HG03378 (cell line): ENCODE data around the gene COLEC12.
"Not testable (repeated sequence)": the region's sequence is repeated elsewhere in the genome, so short reads cannot be mapped to it uniquely, and the experiment has no call there.

Source experiments
- ATAC-seq: cut with Tn5 transposase; IDR thresholded peaks from one replicate; pipeline ENCODE4 v1.9.1; 2021; ENCODE audit warnings: mild to moderate bottlenecking, moderate library complexity; ENCODE audit not compliant: unreplicated experiment

COLEC12 gene

DNA sequence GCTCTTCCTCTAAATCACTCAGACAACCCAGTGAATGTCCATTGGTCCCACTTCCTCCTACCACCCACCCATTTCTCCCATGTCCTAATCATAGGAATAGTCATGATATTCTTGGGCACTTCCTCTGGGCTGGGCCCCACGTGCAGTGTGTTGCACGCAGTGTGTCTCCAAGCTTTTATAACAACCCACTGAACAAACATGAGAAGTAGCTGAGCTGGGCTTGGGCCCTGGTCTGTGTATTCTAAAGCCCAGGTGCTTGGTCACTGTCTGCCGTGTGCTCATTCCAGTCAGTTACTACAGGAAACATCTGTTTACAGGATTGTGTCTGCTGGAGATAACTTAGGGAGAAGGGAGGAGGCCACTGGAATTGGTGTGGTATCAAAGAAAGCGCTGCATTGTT is 168.5 kb downstream of the COLEC12 start:
- ATAC-seq = no peak

DNA sequence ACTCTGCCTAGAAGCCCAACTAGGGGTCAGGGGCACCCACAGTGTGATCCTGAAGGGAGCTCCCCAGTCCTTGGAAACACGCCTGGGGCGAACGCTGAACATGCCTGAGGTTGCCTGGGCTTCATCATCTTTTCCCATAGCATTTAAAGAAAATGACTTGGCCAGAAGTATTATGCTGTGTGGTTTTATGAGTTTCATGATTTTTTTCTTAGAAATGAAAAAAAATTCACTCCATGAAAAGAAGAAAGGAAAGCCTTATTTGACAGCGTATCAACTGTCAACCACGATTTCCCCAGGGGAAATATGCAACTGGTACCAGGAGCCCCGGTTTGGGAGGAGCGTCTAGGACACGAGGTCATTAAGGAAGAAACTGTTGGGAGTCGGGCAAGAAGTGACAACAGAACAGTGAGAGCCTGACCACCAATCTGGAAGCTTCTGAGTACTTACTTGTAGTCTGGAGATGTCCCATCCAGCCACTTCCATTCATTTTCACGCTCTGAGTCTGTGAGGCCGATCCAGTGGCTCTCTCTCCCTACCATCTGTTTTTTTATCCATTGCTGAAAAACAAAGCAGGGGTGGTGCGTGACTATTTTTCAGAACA is 169.2 kb downstream of the COLEC12 start:
- ATAC-seq = no peak

DNA sequence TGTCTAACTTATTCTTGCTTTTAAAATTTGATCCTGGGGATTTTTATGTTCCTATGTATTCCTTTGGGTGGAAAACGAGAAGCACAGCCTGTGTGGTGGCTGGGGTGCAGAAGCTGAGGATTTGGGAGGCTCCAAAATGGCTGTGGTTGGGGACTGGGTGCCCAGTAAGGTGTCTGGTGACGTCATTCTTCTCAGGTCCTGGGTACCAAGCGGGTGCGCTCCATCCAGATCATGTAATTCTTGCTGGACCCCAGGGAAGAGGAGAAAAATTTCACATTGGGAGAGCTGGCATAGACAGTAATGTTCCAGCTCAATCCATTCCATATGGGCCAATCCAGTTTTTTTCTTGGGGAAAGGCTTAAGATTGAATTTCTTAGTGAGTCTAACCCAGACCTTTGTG is 171.6 kb downstream of the COLEC12 start:
- ATAC-seq = no peak

DNA sequence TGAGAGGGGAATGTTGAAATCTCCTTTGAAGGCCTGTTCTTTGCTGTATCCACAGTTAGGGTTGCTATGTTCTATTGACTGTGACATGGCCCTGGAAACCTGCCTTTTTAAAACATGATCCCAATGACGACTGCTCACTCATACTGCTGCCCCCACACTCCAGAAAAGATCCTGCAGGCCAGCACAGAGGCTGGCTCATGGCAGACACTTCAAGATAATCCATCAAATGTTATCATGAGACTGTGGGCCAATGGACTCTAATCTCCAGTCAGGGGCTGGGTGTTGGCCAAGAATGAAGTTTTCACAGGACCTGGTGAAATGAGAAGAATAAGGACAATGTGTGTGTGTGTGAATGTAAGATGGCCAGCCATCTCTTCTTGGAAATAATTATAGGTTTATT is 173.7 kb downstream of the COLEC12 start:
- no peak for ATAC-seq

DNA sequence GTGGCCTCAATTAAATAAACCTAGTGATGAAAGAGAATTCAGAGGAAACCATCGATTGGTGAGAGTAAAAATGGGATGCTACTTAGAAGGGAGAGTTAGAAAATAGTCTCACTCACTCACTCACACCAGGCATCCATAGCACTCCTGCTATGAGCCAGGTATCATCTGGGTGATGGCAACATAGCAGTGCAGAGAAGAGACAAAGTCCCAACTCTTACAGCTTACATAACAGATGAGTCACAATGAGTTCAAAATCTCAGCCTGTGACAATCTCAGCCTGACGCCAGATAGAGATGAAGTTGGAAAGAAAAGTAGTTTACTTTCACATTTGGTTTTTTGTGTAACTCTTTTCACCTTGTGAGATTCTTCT is 177.3 kb downstream of the COLEC12 start:
- ATAC-seq = no peak

DNA sequence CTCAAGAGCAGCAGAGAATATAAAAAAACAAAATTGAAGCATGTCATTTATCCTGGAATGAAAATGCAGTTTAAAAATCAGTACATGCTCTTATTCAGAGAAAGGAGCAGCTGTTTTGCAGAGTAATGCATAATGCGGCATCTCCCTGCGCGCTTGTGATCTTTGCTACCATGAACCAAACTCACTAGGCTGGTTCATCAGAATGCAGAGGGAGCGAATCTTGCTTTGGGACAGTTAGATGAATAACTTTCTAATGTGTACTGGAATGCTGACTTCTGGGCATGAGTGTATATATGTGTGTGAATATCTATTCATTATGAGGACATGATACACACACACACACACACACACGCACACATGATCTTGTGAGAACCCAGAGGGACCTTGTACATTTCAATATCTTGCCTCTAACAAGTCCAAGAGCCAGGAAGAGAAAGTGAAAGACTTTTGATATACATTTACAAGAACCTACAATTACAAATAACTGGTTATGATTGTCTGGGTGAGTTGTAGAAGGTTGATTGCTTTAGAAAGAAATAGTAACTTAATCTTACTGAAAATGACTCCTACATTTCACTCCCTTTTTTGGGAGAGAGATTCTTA is 178.5 kb downstream of the COLEC12 start:
- ATAC-seq = peak; percentile 30

DNA sequence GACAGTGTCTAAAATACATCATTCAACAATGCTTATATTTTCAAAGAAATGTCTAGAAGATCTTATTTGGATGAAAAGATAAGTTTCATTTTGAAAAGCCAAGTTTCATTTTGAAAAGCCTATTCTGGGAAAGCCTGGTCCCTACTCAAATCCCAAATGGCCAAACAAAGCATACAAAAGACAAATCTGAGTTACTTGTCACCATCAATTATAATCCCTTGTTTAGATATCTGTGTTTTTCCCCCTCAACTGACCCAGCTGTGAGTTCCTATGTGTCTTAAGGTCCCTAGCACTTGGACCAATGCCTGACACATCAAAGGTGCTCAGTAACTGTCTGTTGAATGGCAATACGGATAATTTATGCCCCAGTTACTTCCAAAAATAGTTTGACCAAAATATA is 180.3 kb downstream of the COLEC12 start:
- ATAC-seq = no peak

DNA sequence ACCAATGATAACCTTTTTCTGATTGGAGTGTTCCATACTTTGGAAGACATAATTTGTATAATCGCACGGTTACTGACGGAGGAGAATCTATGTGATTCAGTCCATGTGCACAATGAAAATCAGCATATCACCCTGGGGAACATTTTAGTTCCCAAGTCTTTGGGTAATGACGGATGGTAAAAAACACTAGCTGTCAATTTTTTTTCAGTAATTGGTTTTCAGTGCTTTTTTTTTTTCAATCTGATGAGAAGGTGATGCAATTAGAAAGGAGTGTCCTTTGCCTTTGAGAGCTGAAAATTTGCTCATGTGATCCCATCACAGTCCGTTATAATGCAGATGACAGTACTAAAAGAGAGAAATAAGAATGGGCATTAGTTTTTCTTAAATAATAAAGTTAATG is 180.8 kb downstream of the COLEC12 start:
- no peak for ATAC-seq

DNA sequence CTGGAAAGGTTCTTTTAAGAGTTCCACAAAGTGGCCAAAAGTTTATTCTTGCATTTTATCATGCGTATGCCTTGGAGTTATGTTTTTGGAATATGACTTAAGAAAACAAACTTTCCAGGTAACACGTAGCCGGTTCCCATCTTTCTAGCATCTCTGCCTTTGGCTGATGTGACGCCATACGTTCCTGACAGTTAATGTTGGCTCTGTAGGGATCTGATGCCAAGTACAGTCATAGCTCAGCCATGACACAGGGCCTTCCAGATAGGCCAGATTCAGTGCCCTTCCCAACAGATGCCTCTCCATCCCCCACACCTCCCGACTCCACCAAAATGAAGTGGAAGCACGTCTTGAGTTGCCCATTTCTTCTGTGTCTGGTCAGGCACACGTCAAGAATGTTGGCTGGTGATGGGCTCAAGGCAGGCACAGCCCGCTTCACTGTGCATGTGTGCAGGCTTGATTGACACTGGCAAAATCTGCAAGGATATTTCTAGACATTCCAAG is 181.7 kb downstream of the COLEC12 start:
- no peak for ATAC-seq

DNA sequence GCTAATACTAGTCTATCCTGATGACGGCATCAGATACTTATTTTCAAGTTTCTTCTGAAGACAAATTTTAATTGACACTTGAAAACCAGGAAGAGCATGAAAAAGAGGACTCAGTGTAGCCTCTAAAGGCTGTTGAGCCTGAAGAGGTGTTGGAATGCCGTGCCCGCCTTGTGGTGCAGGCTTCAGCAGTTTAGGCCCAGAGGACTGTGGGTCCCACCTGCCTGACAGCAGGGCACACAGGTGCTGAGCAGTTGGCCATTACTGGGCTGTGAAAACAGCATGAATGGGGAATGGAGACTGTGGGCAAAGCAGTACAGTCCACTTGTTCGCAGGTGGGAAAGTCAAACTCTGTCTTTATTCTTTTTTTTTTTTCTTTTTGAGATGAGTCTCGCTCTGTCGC is 182.9 kb downstream of the COLEC12 start:
- ATAC-seq = no peak

DNA sequence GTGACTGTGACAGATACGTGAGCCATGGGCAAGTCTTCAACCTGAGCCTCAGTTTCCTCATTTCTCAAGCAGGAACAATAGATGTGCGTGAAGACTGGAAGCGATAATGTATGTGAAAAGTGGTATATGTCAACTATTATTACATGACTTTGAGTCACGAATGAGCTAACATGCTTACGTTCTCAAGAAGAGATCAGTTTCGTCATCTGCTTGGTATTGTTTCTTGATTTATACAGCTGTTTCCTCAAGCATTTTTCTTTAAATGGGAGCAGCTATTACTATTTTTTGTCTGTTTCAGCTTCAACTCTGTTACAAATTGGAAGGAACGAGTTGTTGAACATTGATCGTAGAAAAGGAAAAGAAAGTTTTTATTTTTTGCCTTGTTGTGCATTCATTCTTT is 184.1 kb downstream of the COLEC12 start:
- ATAC-seq = no peak

DNA sequence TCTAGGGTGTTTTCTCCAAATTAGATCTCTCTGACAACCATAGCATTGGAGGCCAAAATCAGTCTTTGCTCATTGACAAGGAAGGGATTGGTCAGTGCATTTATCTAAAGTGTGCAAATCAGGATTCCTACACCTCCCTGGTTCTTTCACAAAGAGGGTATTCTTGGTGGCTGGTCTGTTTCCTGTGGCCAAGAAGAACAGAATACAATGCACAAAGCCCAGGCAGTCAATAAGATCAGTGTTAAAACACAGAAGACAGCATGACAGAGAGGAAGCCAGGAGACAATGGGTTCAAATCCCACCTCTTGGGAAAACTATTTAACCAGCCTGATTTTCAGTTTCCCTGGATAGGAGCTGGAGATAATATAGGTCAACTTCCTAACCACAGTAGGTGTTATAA is 186.6 kb downstream of the COLEC12 start:
- ATAC-seq = no peak

DNA sequence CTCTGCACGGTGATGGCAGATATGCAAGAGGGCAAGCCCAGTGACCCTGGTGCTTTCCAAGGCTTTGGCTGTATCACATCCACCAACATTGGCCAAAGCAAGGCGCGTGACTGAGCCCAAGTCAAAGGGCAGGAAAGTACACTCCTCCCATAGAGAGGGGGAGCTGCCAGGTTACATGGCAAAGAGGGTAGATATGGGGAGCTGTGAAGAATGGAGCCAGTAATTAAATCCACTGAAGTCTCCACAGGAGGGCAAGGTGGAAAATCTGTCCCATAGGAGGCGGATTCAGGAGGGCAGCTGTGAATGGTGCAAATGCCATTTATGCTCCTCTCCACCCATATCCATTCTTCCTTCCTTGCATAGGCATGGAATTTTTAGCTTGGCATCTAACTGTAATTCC is 188.1 kb downstream of the COLEC12 start:
- no peak for ATAC-seq

DNA sequence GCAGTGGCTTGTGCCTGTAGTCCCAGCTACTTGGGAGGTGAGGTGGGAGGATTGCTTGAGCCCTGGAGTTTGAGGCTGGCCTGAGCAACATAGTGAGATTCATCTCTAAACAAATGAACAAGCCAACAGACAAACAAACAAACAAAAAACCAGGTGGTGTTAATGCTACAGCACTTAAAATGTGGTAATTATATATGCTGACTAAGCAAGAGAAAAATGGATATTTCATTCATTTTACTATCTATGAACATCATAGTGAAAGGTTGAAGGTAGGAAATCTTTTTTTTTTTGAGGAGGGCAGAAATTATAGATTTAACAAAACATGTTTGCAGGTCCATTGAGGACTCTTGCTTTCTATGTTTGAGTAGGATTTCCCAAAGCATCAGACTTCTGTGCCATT is 190.5 kb downstream of the COLEC12 start:
- ATAC-seq = no peak

DNA sequence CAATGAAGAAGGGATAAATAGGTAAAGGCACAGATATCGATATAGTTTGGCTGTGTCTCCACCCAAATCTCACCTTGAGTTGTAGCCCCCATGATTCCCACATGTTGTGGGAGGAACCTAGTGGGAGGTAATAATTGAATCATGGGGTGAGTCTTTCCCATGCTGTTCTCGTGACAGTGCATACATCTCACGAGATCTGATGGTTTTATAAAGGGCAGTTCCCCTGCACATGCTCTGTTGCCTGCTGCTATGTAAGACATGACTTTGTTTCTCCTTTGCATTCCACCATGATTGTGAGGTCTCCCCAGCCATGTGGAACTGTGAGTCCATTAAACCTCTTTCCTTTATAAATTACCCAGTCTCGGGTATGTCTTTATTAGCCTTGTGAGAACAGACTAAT is 192.4 kb downstream of the COLEC12 start:
- not testable (repeated sequence) for ATAC-seq

DNA sequence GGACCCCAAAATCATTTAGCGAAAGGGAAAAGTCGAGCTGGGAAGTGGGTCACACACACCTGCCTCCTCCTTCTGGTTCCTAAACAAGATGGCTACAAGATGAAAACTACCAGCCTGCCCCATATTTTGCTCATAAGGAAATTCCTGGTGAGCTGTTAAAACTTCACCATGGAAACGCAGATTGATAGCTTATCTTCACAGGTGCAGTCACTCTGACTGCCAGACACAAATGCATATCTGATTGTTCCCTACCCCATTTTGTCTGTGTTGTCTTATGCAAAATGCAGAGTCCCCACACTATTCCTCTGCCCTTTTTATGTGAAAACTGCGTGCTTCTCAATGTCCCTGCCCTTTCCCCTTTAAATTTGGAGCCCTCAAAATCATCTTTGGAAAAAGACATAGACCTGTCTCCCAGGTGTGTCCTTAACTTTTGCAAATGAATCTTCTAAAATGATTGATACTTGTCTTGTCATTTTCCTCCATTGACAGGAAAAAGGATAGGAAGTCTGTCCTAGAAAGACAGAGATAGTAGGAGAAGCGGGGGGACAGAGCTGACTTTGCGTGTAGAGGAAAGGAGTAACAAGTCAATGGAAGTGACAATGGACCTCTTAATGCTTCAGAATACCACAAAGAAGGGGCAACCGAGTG is 193.8 kb downstream of the COLEC12 start:
- no peak for ATAC-seq

DNA sequence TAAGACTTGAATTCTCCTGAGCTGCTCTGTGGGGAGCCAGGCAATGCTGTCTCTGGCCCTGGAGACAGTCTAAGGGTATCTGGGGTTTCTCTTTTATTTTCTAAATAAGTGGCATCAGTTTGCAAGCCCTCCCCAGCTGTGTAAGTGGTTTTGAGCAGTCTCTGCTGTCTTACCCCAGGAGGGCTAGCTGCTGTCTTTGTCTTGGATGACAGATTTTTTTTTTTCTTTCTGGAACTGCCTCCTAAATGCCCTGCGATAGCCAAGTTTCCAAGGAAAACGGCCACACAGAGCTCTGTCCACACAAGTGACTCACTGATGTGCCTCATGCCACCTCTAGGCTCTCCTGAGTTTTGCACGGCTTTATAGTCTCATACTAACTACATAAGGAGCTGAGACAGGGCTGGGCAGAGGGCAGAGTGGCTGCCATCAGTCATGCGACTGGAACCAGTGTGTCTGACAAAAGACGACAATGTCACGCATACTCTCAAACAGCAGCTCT is 195.4 kb downstream of the COLEC12 start:
- ATAC-seq = no peak

DNA sequence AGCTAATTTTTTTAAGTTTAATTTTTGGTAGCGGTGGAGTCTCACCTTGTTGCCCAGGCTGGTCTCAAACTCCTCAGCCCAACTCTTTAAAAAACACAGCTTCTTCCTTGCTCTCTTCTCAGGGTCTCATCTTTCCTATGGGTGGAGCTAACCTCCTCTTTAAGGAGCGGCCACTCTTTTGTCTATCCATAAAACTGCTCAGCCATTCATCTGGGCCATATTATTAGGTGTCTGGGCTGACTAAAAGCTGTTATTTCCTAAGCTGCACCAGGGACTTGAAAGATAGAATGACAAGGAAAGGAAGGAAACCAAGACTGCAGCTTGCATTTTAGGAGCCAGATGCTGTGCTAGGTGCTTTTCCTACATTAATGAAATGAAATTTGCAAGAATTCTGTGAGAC is 196.9 kb downstream of the COLEC12 start:
- no peak for ATAC-seq

DNA sequence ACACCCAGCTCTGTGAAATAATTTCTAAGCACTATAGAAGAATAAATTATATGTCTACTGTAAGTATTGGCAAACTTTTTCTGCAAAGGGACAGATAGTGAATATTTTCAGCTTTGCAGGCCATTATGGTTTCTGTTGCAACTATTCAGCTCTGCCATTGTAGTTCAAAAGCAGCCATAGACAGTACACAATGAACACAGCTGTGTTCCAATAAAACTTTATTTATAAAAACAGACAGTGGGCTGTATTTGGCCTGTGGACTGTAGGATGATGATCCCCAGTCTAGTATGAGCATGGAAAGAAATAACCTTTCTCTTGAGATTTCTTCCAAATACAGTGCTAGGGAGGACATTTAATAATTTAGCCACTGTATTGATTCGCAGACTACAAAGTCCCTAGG is 197.5 kb downstream of the COLEC12 start:
- ATAC-seq = no peak

DNA sequence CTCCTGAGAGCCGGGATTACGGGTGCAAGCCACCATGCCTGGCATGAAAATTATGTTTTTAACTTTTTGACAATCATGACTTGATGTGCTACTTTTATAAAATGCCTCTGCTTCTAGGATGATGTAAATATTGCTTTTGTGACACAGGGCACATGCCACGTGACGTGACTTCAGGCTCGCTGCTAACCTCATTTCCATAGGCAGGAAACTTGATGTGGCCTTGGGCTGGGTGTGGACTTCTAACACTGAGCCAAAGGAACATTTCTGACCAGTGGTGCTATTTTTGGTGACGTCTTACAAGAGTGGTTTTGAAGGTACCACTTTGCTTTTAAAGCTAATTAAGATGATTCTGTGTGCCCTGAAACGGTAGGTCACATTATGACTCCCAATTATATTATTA is 198.4 kb downstream of the COLEC12 start:
- ATAC-seq = no peak

DNA sequence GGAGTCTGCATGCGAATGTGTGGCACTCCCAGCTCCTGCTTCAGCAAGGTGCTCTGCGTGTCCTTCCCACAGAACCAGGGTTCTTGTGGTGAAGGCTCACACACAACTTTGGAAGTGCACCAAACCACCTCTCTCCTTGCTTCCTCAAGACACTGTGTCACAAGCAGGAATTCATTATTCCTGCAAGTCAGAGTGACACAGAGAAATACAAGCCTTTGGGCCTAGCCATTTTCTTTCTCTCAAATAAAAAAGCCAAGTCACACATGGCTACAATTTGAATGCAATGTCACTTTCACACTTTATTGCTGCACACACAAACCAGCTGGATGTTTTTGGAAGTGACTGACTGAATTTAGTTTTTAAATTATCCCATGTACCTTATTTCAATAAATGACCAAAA is 202.6 kb downstream of the COLEC12 start:
- ATAC-seq = no peak

DNA sequence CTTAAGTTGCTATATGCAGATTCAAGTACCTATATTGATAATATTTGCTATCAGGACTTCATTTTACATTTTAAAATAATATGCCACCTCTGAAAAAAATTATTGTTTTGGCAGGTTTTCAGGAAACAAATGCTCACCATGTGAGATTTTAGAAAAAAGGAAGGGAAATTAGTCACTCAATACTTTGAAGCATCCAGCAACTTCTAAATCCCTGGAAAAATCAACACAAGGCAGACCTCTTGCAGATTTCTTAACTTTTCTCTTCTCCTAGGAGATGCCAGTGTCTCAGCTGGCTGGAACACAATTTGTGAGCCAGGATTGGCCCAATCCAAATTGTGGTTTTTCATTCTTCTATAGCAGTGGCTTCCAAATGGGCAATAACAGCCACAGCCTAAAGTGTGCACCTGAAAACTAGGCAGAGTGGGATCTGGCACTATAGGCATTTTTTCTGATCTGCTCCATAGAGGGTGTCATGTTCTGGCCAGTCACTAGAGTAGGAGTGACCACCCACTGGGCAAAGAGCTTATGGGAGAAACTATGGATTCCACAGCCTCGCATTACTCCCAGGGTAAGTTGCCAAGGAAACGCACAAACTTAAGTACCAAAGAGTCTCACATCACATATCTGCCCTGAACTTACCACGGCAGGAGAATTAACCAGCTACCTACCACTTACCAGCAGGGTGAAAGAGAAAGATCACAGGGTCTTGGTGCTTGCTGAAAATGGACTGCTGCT is 204.6 kb downstream of the COLEC12 start:
- ATAC-seq = no peak
